Mammary epithelial cell (primary cell): Measurements from ENCODE around the gene NKRF.

ENCODE experiments used
- EZH2 ChIP-seq: IDR thresholded peaks from 2 replicates; pipeline ENCODE4 v1.6.1; 2012; ENCODE audit warnings: low read length, inconsistent platforms, borderline replicate concordance
- TF ChIP-seq, protein P1 (sequence below), 2 donors: IDR thresholded peaks in 1 of 2; conservative IDR thresholded peaks in 1 of 2; 2 replicates each; pipeline ENCODE4 v1.5.1; 2011 to 2012; ENCODE audit warnings: inconsistent platforms in 2 of 2, low read length in 2 of 2, mild to moderate bottlenecking in 2 of 2, control low read depth in 1 of 2, low read depth in 1 of 2; ENCODE audit not compliant: insufficient read depth in 1 of 2; ENCODE audit errors: extremely low read depth in 1 of 2

DNA sequence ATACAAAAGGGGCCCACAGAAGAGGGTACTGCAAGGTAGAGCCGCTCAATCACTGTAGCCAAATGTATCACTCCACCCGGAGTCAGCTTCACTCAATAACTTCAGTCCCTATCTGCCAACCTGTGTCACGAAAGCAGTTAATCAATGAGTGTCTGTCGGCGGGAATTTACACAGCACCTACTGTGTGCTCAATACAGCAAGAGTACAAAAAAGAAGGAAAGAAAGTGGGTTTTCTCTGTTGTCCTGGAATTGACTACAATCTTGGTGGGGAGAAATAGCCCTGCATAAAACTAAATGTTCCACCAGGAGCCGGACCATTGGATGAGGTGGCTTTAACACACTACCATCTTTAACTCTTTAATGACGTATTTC, 780 bp upstream of the NKRF start:
- TF ChIP-seq, protein P1, sequence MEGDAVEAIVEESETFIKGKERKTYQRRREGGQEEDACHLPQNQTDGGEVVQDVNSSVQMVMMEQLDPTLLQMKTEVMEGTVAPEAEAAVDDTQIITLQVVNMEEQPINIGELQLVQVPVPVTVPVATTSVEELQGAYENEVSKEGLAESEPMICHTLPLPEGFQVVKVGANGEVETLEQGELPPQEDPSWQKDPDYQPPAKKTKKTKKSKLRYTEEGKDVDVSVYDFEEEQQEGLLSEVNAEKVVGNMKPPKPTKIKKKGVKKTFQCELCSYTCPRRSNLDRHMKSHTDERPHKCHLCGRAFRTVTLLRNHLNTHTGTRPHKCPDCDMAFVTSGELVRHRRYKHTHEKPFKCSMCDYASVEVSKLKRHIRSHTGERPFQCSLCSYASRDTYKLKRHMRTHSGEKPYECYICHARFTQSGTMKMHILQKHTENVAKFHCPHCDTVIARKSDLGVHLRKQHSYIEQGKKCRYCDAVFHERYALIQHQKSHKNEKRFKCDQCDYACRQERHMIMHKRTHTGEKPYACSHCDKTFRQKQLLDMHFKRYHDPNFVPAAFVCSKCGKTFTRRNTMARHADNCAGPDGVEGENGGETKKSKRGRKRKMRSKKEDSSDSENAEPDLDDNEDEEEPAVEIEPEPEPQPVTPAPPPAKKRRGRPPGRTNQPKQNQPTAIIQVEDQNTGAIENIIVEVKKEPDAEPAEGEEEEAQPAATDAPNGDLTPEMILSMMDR (conservative IDR thresholded peaks at IDR 0.05 in 1 of 2, IDR thresholded peaks at IDR 0.05 in 1 of 2; ENCODE audit: extremely low read depth in 1 of 2, insufficient read depth in 1 of 2, low read depth in 1 of 2, low read length in 2 of 2), result no peak
- no peak for TF ChIP-seq EZH2
